Amniotic epithelial cell (primary cell): Measurements from ENCODE around the gene MCRIP1.
A peak's percentile ranks its signal among the peaks of the same experiment; 100 is the strongest.

Experiments used
- DNase-seq: peaks from one replicate; pipeline ENCODE4 v3.0.0-alpha.2; 2010; ENCODE audit warnings: low read depth

The MCRIP1 gene, protein sequence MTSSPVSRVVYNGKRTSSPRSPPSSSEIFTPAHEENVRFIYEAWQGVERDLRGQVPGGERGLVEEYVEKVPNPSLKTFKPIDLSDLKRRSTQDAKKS

DNA sequence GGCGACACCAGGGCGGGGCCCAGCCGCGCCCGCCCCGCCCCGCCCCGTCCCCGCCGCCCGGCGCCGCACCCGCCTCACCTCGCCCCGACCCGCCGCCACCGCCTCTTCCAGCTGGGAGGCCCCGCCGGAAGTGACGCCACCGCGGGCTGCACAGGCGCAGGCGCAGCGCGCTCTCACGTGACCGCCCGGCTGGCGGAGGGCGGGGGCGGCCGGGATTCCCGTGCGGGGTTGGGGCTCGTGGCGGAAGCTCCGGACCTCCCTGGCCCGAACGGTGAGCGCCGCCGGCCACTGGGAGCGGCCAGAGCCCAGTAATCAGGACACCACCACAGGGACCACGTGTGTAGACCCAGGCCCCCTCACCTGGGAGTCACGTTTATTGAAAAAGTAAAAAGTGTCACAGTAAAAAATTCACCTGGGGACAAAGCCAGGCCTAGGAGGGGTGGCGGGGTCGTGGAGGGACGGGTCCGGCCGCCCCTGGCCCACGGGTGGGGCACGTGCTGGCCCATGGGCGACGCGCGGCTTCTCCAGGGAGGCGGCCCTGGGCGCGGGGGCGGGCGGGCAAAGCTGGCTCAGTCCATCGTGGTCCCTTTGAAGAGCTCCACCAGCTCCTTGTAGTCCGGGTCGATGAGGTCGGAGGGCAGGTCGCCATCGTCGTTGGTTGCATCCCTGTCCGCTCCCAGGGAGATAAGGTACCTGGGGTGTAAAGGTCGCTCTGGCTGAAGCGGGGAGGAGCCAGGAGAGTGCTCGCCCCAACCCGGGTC, at the start of gene MCRIP1:
MCRIP1 (minus strand) TSS at position 132 of the 761 bp plus-strand sequence. CDS start 8,785 bp downstream, outside the sequence.
- DNase-seq: peak; percentile 84

DNA sequence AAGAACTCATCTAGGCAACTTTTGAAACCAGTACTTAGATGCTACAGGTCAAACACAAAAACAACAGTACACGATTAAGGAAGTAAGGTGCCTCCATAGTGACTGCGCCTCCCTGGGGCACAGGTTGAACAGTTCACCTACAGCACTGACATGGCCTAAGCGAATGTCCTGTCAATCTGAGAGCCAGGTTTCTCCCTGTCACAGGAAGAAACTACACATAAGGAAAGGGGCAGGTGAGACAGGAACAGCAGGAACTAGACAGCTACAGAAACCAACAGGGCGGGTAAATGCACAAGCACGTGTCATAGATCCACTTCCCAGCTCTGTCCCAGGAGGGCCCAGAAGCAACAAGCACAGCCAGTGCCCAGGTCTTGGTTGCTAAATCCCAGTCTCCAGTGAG, 46.0 kb upstream of the MCRIP1 start:
- DNase-seq: no peak

DNA sequence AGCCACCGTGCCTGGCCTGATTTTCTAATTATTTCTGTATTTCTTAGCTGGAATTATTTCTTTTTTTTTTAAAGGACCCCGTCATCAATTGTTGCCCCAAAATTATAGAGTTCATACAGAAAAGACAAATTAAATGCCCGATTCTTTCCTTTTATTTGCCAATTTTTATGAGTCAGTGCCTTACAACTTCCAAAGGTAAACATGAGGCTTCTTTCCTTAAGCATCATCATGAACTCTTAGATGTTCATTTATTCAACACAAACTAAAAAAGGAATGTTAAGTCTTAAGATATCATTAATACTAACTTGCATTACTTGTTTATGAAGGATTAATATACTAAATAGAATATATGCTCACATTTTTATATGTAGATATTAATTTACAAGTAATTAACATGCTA, 45.2 kb upstream of the MCRIP1 start:
- DNase-seq: no peak

DNA sequence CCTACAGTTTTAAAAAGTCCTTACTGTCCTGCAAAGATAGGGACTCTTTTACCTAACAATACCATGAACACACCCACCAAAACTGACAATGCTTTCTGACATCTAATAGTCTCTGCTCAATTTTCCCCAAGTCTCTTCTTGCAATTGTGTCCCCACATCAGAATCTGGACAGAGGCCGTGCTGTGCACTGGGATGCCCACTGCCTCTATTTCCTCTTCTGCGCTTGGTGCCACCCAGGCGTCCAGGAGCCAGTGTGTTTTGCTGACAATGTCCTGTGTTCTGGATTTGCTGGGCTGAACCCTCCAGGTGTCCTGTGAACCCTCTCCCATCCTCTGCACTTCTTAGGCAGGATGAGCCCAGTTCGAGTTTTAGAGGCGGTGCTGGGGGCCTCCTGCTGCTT, 44.5 kb upstream of the MCRIP1 start:
- DNase-seq: no peak

DNA sequence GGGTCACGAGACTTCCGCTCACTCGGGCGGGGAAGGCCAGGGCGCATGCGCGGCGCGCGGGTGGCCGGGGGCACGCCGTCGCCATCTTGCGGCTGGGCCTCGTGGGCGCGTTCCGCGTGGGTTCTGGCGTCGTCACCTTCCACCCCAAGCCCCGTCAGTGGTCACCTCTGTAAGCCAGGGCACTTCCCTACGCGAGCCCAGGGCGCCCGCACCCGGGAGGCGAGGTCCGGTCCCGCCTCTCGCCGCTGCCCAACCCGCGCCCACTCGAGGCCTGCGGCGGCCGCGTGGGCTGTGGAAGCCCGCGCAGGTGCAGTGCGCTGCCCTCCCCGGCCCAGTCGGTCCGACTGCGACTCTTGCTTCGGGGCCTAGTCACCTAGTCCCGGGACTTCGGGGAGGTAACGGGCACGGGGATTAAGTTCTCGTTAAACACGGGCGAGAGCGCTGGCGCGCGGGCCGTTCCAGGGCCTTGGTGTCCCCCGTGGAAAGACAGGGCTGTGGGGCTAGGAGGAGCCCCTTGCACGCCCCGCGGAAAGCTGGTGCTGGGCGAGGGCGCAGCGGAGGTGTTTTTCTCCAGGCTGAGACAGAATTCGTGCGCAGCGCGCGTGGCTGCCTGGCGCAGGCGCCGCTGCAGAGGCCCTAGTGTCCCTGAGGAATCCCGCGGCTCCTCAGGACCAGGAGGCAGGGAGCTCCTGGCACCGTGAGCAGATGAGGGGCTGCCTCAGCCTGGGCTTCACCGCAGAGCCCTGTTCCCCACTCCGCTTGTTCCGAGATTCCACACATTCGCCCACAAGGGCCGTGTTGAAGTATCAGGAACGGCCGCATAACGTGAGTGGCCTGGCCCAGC, 38.5 kb upstream of the MCRIP1 start:
- peak; percentile 69 for DNase-seq

DNA sequence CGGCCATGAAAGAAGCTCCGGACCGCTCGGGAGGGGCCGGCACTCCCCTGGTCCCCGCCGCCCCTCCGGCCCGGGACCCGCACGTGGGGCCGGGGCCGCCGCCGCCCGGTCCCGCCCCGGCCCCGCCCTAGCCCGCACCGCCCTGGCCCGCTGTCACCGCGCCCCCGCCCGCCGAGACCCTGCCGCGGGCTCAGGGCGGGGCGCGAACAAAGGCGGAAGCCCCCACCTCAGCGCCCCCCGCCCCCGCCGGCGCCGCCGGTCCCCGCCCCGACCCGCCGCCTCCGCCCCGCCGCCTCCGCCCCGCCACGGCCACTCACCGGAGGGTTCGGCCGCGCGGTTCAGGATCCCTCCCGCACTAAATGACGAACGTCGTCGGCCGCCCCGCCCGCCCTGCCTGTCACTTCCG, 37.9 kb upstream of the MCRIP1 start, which contains the start of gene ARHGDIA:
ARHGDIA (minus strand) TSS at position 357 of the 406 bp plus-strand sequence. CDS start 1,407 bp downstream, outside the sequence.
- no peak for DNase-seq

DNA sequence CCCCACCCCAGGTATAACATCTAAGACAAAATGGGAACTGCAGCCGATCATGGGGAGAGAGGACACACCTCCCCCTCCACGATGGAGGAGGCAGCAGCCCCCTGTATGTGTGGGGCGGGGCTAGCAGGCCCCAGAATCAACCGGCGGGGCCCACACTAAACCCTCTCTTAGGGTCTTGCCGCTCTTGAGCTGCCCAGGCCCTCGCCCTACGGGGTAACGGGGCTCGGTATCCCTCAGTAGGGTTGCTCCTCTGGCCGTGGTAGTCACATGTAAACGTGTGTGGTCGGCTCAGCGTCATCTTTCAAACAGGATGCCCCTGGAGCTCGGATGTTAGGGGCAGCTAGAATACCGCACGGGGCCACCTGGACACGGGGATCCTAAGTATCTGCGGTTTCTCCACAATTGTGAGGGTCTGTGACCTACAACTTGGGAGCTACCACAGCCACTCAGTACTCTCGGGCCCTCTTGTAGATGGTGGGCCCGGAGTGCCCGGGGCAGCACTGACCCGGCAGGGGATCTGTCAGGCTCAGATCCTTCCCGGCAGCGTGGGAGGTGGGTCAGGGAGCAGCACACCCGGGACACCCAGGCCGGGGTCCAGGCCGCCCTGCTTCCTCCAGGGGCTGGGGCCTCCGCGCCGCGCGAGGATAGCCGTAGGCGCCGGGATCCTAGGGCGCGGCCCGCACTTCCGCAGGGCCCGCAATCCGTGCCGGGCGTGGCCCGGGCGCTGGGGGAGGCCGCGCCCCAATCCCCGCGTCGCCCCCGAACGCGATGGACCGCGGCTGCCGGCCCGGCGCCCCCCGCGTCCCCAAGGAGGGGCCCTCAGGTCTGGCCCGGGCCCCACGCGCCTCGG, 37.3 kb upstream of the MCRIP1 start:
- DNase-seq: peak; percentile 54

DNA sequence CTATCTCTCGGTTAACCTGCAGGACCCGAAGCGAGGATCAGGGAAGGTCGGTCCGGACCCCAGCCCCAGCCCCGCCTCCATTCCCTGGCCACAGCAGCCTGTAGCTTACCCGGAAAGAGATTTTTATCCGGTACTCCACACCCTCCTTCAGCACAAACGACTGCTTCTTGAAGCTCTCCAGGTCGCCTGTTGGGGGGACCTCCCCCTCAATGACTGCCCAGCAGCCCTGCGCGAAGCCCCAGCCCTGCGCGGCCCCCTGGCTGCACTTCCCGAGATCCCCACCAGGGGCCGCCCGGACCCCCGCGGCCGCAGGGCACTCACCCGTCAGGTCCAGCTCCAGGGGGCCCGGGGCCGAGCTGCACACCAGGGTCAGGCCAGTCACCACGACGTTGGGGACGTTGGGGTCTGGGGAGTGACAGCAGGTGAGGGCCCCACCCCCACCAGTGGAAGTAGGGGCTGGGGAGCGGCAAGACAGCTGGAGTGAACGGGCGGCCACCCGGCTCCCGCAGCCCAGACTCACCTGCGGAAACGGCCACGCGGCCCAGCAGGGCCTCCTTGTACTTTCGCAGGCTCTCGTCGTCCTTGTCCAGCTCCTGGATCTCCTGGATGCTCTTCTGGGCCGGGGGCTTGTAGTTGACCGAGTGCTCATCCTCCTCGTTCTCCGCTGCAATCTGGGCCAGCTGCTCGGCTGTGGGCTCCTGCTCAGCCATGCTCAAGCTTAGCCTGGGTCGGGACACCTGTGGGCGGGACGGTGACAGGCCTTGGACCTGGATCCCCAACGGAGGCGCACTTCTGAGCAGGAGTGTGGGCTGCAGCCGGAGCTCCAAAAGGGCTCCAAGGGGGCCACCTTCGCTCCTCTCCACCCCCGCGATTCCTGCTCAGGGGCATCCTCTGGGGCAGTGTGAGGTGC, 36.4 kb upstream of the MCRIP1 start:
- DNase-seq: peak; percentile 31

DNA sequence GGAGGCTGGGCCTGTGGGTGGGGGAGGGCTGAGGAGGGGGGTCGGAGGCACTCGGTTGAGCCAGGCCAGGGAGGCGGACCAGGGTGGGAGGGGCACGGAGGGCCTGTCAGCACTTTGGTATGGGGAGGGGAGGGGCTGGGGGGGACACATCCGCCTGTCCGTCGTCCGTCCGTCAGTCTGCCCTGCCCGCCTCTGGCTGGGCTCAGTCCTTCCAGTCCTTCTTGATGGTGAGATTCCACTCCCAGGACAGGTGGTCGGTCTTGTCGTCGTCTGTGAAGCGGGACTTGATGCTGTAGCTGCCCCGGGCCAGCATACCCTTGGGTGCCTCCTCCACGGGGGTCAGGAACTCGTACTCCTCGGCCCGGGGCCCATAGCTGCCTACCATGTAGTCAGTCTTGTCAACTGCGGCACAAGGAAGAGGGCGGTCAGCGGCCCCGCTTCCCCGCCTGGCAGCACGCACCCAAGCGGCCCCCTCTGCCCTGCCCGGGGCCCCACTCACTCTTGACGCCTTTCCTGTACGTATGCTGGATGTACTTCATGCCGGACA, 35.7 kb upstream of the MCRIP1 start:
- peak; percentile 96 for DNase-seq

DNA sequence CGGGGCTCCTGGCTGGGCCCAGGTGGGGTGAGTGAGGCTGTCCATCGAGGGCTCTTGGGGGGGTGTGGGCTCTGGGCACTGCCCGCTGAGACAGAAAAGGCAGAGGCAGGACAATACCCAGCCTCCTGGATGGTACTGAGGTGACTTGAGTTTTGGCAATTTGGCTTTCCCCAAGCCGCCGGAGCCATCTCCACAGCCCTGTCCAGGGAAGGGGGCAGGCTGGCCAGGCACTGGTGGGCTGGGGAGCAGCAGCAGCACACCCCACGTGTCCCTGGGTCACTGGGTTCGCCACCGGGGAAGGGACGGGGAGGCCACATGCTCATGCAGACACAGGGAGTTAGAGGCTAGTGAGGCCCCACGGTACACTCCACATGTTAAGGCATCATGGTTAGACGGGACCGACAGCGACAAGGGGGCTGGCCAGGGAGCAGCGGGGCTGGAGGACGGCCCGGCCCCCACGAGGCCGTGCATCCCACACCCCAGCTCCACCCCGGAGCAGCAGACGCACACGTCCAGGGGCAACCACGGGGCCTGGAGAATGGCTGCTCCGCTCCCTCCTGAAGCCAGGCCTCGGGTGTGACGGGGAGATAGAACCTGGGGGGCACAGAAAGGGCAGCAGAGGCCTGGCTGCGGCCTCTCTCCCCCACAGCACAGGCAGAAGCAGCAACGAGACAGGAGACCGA, 35.0 kb upstream of the MCRIP1 start:
- DNase-seq: no peak

DNA sequence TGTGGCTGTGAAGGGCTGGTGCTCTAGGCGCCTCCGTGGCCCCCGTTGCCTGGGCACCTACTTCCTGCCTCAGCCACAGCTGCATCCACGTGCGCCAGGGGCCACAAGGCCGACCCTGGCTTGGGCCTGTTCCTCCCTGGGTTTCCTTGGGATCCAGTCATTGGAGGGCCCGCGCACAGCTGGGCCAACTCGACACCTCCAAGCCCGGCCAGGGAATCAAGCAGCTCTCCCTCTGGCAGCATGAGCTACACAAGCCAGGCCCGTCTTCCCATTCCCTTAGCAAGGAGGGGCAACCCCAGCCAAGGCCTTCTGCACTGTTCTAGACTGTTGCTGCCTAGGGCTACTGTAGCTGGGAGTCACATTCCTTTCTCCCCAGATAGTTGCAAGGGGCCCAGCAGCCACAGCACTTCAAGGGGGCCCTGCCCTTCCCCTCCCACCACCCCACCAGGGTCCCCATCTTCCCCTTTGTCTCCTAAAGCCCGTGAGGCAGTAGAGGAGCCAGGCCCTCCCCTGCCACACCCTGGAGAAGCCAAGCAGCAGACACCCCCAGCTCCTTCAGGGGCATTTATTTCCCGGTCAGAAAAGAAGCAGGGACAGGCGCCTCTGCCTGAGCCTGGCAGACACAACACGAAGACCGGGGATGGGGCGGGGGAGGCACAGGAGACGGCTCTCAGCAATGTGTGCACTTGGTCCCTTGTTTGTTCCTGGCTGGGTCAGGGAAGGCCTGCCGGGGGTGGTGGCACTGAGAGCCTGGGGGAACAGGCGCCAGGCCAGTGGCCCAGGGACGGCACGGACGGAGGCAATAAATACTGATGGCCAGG, 34.3 kb upstream of the MCRIP1 start:
- DNase-seq: peak; percentile 78

DNA sequence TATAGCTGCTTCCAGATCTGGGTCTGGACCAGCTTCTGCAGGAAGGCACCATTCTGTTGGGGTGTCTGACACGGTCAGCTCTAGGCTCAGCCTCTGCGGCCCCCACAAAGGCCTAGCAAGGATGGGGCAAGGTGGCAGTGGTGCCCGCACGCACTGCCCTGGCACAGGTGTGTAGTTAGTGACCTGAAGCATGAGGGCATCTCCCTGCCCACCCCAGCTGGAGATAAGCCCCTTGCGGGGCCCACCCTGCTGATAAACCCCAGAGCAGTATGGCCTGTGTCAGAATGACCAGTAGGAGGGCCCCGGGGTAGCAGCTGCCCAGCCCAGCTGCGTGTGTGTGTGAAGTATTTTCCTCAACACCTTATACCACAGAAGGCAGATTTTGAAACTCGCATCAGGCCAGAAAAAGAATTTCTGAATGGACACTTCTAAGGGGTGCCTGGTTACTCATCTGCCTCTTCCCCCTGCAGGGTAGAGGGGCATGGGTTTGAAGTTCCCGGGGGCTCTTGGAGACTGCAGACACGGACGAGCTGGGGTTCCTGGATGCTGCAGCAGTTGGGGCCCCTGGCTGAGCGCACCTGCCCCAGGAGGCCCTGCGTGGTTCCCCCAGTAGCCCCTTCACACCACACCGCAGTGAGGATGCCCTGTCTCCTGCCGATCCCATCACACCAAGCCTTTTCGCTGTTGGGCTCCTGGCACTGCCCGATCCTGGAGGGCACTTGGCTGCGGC, 33.5 kb upstream of the MCRIP1 start:
- DNase-seq: peak; percentile 54

DNA sequence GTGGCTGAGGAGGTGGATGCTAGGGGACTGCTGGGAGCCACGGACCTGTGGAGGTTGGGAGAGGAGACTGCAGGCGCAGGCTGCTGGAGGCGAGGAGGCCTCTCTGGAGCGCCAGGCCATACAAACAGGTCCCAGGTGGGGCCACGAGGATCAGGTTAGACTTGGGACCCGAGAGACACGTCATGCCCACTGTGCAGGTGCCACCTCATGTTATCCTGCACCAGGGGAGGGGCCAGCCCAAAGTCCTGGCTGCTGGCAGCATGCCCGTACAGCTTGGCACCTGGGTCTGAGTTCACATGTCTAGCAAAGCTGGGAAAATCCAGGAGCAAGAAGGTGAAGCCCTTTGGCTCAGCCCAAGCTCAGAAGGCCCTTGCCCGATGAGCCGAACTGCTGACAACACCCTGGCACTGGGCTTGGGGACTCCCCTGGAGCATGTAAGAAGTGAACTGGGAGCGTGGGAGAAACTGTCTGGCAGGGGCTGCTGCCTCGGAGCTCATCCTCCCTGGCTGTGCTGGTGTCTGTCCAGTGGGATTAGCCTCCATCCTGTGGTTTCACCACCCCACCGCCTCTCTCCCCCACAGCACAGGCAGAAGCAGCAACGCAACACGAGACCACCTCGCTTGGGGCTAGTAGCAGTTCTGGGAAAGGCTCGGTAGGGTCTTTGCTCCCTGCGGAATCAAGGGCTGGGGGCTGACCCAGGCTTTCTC, 32.8 kb upstream of the MCRIP1 start:
- DNase-seq: peak; percentile 88

DNA sequence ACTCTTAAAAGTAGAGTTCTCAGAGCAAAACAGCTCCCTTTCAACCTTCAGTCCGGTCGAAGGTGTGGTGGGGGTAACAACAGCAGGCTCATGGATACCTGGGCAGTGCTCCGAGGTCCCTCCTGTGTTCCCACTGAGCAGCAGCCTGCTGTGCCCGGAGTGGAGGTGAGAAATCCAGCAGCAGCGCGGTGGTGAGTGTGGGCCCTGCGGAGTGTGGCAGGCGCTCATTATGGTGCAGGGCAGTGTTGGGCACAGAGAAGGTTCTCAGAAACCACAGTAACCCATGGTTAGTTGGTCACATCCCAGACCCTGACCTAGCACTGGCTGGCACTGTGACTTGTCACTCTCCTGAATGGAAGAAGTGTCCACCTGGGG, 32.3 kb upstream of the MCRIP1 start:
- DNase-seq: no peak

DNA sequence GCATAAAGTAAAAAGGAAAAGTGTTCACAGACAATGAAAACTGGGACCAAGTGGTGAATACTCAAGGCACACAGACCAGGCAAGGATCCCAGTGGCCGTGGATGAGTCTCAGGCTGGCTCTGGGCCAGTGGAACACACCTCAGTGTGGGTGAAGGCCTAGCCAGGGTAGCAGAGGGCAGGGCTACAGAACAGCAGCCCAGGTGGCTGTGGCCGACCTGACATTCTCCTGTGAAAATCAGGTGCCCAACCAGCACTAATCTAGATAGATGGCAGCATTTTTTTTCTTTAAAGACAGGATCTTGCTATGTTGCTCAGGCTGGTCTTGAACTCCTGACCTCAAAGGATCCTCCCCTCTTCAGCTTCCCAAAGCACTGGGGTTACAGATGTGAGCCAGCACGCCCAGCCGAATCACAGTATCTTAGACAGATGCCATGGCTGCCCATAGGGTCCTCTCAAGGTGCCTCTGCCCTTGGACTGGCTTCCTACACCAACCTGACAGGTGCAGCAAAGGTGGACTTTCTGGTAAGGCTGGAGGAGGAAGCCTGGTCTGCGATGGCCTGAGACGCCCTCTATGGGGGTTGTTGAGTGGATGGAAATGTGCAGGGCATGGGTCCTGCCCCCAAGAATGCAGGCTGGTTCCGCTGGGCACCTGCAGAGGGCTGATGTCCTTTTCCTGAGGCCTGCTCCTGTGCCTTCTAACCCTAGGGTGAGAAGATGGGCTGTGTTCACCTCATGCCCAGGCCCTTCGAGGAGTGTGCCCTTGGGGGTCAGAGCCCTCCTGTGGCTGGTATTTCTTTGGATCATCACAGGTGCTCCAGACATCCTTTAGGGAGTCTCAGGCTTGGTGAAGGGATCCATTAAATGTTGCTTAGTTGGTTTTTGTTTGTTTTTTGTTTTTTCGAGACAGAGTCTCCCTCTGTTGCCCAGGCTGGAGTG, 31.0 kb upstream of the MCRIP1 start:
- no peak for DNase-seq

DNA sequence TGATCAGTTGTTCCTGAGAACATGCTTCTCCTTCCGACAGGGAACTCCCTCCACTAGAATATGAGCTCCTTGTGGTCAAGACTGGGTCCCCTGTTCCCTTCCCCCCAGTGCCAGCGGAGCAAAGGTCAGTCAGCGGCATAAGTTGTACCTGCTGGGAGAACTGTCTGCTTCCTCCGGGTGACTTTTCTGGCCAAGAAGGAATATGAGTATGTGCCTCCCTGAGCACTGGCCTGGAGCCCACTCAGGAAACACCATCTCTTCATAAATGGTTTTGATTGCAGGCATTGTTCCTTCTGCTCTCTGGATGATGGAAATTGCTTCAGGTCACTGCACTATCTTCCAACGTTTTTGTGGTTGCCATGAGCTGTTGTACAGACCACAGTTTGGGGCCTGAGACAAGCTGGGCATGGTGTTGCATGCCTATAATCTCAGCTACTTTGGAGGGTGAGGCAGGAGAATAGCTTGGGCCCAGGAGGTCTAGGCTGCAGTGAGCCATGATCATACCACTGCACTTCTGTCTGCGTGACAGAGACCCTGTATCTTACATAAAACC, 30.1 kb upstream of the MCRIP1 start:
- DNase-seq: peak; percentile 47
